ENCODE results near the gene ABCC4. TPM values are rescaled to one million over a fixed set of nuclear protein-coding genes. Genes with fewer than 3 reads are reported as not detected.
"Not testable (repeated sequence)": the region's sequence is repeated elsewhere in the genome, so short reads cannot be mapped to it uniquely, and the experiment has no call there.

ABCC4 gene
- total RNA-seq, 2 experiments from 2014 or later: 12.2 to 12.9 TPM

DNA sequence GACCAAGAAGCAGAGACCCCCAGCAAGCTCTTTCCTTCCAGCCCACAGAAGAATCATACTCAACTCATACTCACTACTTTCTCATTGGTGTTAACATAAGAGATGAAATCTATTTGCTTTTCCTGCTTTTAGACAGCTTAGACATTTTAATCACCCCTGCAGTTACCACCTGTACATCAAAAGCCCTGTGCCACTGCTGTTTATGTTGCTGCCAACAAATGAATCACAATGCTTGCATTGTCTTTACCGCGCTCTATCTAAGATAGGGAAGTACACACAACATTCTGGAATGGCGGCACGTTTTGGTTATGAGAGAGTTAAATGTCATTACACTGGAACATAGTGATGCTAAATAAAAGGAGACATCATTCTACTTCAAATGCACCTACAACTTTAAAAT is 95.1 kb downstream of the ABCC4 start:
- CTCF ChIA-PET: no interaction called here
- POLR2A ChIA-PET: no interaction called here

DNA sequence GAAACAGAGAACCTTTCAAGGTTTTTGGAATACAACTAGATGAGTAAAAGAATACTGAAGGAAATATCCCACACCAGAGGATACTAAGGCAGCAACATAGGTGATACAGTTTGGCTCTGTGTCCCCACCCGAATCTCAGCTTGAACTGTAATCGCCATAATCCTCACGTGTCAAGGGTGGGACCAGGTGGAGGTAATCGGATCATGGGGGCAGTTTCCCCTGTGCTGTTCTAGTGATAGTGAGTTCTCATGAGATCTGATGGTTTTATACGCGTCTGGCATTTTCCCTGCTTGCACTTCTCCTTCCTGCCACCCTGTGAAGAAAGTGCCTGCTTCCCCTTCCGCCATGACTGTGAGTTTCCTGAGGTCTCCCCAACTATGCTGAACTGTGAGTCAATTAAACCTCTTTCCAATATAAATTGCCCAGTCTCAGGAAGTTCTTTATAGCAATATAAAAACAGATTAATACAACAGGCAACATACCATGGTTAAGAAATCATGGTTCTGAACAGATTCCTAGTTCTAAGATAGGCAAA is 97.0 kb downstream of the ABCC4 start:
- ChIA-PET POLR2A (no interaction called here), CTCF (interaction anchor here (0.6 kb wide), 1 partner anchor 914 kb away, joined by 4 read pairs; no protein-coding TSS in a partner anchor)

DNA sequence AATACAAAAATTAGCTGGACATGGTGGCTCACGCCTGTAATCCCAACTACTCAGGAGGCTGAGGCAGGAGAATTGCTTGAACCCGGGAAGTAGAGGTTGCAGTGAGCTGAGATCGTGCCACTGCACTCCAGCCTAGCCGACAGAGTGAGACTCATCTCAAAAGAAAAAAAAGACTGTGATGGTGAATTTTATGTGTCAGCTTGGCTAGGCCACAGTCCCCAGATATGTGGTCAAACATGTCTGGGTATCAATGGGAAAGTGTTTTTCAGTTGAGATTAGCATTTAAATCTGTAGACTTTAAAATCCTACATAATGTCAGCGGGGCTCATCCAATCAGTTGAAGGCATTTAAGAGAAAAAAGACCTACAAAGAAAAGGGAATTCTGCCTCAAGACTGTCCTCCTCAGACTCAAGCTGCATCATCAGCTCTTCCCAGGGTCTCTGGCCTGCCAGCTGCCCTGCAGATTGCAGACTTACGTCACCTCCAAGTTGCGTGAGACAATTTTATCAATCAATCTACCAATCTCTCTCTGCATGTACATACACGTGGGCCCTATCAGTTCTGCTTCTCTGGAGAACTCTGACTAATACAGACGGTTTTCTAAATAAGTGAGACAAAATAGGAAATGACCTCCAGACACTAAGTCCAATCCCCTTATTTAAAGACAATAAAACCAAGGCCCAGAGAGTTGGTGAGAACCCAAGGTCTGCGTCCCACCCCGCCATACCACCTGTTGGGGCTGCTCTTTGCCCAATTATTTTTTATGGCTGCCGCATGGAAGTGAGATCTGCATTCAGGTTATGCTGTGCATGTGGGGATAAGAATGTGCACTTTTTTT is 99.2 kb downstream of the ABCC4 start:
- ChIA-PET POLR2A (no interaction called here), CTCF (interaction anchor here (0.6 to 0.7 kb wide), 2 partner anchors 70 to 284 kb away, joined by 3 read pairs; no protein-coding TSS in a partner anchor)

DNA sequence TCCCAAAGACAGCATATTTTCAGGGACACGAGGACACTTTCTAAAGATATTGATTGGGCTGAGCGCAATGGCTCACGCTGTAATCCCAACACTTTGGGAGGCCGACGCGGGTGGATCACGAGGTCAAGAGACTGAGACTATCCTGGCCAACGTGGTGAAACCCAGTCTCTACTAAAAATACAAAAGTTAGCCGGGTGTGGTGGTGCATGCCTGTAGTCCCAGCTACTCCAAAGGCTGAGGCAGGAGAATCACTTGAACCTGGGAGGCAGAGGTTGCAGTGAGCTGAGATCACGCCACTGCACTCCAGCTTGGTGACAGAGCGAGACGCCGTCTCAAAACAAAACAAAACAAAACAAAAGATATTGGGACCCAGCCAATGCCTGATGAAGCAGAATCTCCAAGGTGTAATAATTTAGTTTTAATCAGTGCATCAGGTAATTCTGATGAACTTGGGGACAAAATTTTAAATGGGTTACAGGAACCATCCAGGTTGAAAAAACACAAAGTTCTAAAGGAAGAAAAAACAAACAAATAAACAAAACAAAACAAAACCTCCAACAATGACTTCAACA is 100.8 kb downstream of the ABCC4 start:
- POLR2A ChIA-PET, CTCF ChIA-PET: not testable (repeated sequence)

GRCh38 chr13:95199896-95200295 is 101.4 kb downstream of the ABCC4 start:
- CTCF ChIA-PET: interaction anchor here (0.6 kb wide), 1 partner anchor 17 kb away, joined by 6 read pairs; no protein-coding TSS in a partner anchor
- POLR2A ChIA-PET: no interaction called here

DNA sequence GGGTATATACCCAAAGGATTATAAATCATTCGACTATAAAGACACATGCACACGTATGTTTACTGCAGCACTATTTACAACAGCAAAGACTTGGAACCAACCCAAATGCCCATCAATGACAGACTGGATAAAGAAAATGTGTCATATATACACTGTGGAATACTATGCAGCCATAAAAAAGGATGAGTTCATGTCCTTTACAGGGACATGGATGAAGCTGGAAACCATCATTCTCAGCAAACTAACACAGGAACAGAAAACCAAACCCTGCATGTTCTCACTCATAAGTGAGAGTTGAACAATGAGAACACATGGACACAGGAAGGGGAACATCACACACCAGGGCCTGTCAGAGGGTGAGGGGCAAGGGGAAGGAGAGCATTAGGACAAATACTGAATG is 102.6 kb downstream of the ABCC4 start:
- POLR2A ChIA-PET, CTCF ChIA-PET: not testable (repeated sequence)

DNA sequence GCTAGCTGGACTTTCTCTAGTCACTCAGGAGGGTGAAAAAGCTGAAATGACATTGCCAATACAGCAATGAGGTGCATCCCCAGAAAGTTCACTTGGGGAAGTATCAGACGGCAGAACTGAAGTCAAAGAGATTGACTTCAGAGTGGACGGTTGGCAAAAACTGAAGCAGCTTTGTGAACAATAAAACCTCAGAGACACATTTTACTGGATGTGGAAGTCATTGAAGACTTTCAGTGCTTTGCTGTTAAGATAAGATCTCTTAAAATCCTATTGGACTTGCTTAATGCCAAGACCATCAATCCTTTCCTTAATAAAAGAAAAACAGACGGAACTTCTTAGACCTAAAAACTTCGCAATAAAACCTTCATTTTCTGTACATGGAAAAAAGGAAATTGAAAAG is 103.7 kb downstream of the ABCC4 start:
- POLR2A ChIA-PET: no interaction called here
- CTCF ChIA-PET: interaction anchor here (1.1 kb wide), 1 partner anchor 183 kb away, joined by 3 read pairs; no protein-coding TSS in a partner anchor

GRCh38 chr13:95195146-95195545 is 106.1 kb downstream of the ABCC4 start:
- ChIA-PET CTCF (interaction anchor here (0.7 kb wide), 1 partner anchor 209 kb away, joined by 3 read pairs; no protein-coding TSS in a partner anchor), POLR2A (no interaction called here)

DNA sequence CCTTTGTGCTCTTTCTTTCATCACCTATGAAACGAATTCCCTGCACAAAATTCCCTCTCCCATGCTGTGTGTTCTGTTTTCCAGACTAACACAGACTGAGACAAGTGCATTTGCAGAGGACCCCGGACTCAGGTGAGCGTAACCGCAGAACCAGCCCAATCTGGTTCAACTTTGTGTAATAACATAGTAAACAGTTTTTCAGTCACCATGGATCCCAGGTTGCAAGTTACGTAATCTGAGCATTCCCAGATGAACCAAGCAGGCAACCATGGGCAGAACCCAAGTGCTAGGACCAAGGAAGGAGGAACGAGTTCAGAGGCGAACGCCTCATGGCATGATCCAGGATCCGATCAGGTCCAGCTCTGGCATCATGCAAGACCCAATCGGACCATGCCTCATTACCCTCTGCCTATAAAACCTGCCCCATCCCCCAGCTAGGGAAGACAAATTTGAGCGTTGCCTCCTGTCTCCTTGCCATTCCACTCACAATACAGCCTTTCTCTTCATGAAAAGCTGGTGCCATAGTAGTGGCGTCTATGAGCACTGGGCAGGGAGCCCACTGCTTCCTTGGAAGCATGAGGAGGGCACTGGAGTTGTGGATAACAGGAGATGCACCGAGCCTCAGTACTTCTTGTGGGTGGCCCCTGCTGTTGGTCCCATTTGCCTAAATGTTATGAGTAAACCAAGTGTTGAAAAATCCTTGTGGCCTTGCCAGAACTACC is 107.6 kb downstream of the ABCC4 start:
- ChIA-PET POLR2A (no interaction called here), CTCF (interaction anchor here (1.1 to 2.3 kb wide), 2 partner anchors 188 to 211 kb away, joined by 4 to 23 read pairs; no protein-coding TSS in a partner anchor)

DNA sequence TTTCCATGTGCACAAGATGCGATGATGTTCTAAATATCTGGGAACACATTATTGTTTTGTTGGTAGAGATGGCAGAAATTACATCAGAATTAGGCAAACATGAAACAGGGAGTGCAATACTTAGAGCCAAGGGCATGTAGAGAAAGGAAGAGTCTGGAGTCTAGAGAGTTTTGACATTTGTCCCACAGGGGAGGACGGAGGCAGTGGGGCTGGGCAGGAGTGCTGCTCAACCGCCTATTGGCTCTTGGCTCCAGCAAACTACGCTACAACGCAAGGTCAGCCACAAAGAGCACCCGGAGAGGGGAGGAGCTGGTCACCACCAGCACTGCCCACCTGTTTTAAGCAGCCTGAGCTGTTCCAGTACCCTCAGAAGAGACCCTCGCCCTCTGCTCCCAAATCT is 108.3 kb downstream of the ABCC4 start:
- CTCF ChIA-PET: interaction anchor here (1.6 to 2.3 kb wide), 3 partner anchors 153 to 212 kb away, joined by 4 to 23 read pairs (median 13); no protein-coding TSS in a partner anchor

DNA sequence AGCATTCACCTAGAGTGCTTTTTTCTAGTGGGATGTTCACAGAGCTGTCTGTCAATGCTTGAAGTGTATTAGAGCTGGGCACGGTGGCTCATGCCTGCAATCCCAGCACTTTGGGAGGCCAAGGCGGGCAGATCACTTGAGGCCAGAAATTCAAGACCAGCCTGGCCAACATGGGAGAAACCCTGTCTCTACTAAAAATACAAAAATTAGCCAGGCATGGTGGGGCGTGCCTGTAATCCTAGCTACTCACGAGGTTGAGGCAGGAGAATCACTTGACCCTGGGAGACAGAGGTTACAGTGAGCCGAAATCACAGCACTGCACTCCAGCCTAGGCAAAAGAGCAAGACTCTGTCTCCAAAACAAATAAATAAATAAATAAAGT is 108.7 kb downstream of the ABCC4 start:
- CTCF ChIA-PET: interaction anchor here (0.7 to 2.3 kb wide), 8 partner anchors 13 to 212 kb away, joined by 3 to 23 read pairs (median 4); no protein-coding TSS in a partner anchor
- POLR2A ChIA-PET: not testable (repeated sequence)

More for the DNA sequence above, 108.3 kb downstream of the ABCC4 start:
- POLR2A ChIA-PET: no interaction called here

- ChIA-PET POLR2A (no interaction called here), CTCF (interaction anchor here (0.7 to 2.3 kb wide), 13 partner anchors 12 to 219 kb away, joined by 3 to 23 read pairs (median 3); no protein-coding TSS in a partner anchor)
These were observed 109.3 kb downstream of the ABCC4 start for GRCh38 chr13:95191821-95192563.

- ChIA-PET CTCF (interaction anchor here (0.9 to 2.6 kb wide), 3 partner anchors 193 to 217 kb away, joined by 3 to 24 read pairs (median 22); no protein-coding TSS in a partner anchor), POLR2A (no interaction called here)
These were observed 113.1 kb downstream of the ABCC4 start for GRCh38 chr13:95188128-95188527.

GRCh38 chr13:95185851-95186250 is 115.4 kb downstream of the ABCC4 start:
- ChIA-PET POLR2A (no interaction called here), CTCF (interaction anchor here (1.6 kb wide), 1 partner anchor 114 kb away, joined by 3 read pairs; no protein-coding TSS in a partner anchor)

DNA sequence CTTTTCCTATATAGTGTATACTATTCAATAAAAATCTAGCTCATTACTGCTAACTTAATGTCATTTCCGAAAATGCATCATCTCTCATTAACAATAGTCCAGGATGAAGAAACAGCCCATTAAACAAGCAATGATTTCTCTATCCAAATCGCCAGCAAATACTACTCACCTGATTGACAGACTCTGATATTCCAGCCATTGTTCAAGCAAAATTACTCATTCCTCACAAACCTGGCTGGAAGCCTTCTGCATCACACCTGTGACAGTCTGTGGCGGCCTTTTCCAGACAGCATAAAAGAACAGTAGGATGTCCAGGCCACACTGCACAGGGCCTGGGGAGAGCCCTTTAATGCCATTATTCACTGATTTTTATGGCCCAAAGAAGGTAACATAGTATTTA is 115.9 kb downstream of the ABCC4 start:
- ChIA-PET POLR2A (no interaction called here), CTCF (interaction anchor here (1.5 to 1.6 kb wide), 2 partner anchors 114 to 219 kb away, joined by 3 to 4 read pairs; no protein-coding TSS in a partner anchor)

DNA sequence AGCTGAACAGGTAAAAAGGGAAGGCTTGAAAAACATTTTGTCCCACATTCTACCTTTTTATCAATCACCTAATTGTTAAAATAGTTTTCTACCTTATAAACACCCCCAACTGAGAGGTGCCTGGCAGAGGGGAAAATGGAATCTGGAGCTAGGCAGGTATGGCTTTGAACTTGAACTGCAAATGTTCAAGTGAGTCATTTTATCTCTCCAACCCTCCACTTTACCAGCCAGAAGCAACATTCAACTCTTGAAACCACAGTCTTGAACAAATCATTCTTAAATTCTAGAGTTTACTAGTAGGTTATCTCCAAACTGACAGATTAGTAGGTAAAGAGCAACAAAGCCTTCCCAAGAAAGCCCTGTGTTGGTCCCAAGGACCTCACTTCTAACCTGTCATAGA is 116.9 kb downstream of the ABCC4 start:
- POLR2A ChIA-PET: interaction anchor here (0.5 kb wide), 1 partner anchor 34 kb away, joined by 4 read pairs; no protein-coding TSS in a partner anchor
- CTCF ChIA-PET: interaction anchor here (1.5 kb wide), 1 partner anchor 220 kb away, joined by 4 read pairs; no protein-coding TSS in a partner anchor

DNA sequence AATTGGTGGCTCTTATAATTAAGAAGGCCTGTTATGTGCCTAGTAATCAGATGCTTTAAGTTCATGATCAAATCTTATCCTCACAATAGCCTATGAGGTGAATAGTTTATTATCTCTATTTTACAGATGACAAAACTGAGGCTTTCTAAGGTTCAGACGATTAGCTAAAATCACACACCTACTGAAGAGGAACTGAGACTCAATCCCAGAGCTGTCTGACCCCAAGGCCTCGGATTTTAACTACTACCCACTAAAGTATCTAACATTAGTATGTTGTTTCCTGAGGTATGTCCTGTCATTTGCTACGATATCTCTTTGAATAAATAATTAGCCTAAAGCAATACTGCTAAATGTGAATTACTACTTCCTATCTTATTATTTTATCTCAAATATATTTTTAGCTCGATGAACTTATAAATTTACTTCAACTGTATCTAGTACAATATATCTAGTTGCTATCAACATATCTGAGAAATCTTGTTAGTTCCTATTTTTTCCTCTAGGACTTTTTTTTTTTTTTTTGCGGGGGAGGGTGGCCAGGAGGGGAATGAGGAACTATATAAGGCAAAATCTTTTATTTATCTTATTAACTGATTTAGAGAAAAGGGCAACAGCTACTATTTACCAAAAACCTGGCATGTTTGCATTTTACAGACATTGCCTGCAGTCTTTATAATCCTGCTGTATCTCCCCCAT is 118.5 kb downstream of the ABCC4 start:
- CTCF ChIA-PET: interaction anchor here (0.5 to 0.7 kb wide), 2 partner anchors 155 to 243 kb away, joined by 3 read pairs; no protein-coding TSS in a partner anchor
- POLR2A ChIA-PET: interaction anchor here (0.7 kb wide), 1 partner anchor 42 kb away, joined by 4 read pairs; no protein-coding TSS in a partner anchor

- ChIA-PET POLR2A (no interaction called here), CTCF (no interaction called here)
These were observed 119.7 kb downstream of the ABCC4 start for GRCh38 chr13:95181586-95181985.
